HG03045 (cell line): ENCODE data around the gene TMTC1.

Experiments used
- ATAC-seq: cut with Tn5 transposase; IDR thresholded peaks from one replicate; pipeline ENCODE4 v1.9.1; 2021; ENCODE audit warnings: mild to moderate bottlenecking, moderate library complexity; ENCODE audit not compliant: unreplicated experiment

TMTC1 gene

GRCh38 chr12:29547151-29547632 is 236.6 kb downstream of the TMTC1 start:
- ATAC-seq: no peak

- no peak for ATAC-seq
Observed at GRCh38 chr12:29546000-29546399, 237.7 kb downstream of the TMTC1 start.

- peak; percentile 57 for ATAC-seq
Observed at GRCh38 chr12:29545102-29545467, 238.7 kb downstream of the TMTC1 start.

GRCh38 chr12:29544428-29545101 is 239.2 kb downstream of the TMTC1 start:
- no peak for ATAC-seq

GRCh38 chr12:29543036-29543435 is 240.7 kb downstream of the TMTC1 start:
- no peak for ATAC-seq

- no peak for ATAC-seq
Observed at GRCh38 chr12:29537298-29537697, 246.4 kb downstream of the TMTC1 start.

GRCh38 chr12:29534935-29535334 is 248.8 kb downstream of the TMTC1 start:
- ATAC-seq: no peak

- ATAC-seq: no peak
Observed at GRCh38 chr12:29533815-29534489, 249.8 kb downstream of the TMTC1 start.

GRCh38 chr12:29531471-29531870 is 252.3 kb downstream of the TMTC1 start:
- no peak for ATAC-seq

- no peak for ATAC-seq
Observed at GRCh38 chr12:29530436-29530835, 253.3 kb downstream of the TMTC1 start.

- ATAC-seq: no peak
Observed at GRCh38 chr12:29528161-29528560, 255.6 kb downstream of the TMTC1 start.

GRCh38 chr12:29521951-29522350 is 261.8 kb downstream of the TMTC1 start:
- ATAC-seq: no peak

GRCh38 chr12:29519585-29520182 is 264.1 kb downstream of the TMTC1 start:
- no peak for ATAC-seq

GRCh38 chr12:29518407-29518806 is 265.3 kb downstream of the TMTC1 start:
- no peak for ATAC-seq

GRCh38 chr12:29517264-29517663 is 266.5 kb downstream of the TMTC1 start:
- ATAC-seq: no peak

- no peak for ATAC-seq
Observed at GRCh38 chr12:29516431-29516875, 267.3 kb downstream of the TMTC1 start.

GRCh38 chr12:29510591-29511185 is 273.1 kb downstream of the TMTC1 start:
- no peak for ATAC-seq

GRCh38 chr12:29509503-29509902 is 274.2 kb downstream of the TMTC1 start:
- ATAC-seq: no peak

GRCh38 chr12:29508949-29509348 is 274.8 kb downstream of the TMTC1 start:
- no peak for ATAC-seq

GRCh38 chr12:29505122-29505521 is 278.6 kb downstream of the TMTC1 start:
- no peak for ATAC-seq

- ATAC-seq: no peak
Observed at GRCh38 chr12:29503283-29503682, 280.5 kb downstream of the TMTC1 start.

GRCh38 chr12:29499235-29499634 is 284.5 kb downstream of the TMTC1 start:
- ATAC-seq: no peak
